COR-L47 (cell line): ENCODE results near the gene GRIK4.

Source experiments
- DNase-seq: peaks from one replicate; lab custom pipeline; 2025; lab: John Stamatoyannopoulos, UW

The GRIK4 gene

DNA sequence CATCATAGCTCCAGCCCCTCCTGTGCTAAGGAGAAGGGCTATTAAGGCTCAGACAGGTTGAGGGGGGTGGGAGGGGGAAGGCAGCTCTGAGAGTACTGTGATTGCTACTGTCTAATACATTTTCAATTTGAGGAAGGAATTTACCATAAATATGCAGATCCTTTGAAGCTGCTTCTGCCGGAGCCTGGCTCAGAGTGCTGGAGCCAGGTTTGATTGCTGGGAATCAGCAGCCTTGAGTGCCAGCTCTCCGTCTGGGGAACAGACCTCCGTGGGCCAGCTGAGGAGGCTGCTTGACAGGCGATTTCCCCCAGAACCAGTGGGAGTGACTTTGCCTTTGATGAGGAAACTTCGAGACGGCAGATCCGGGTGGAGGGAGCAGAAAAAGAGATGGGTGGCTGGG is 370.6 kb downstream of the GRIK4 start:
- no peak for DNase-seq

DNA sequence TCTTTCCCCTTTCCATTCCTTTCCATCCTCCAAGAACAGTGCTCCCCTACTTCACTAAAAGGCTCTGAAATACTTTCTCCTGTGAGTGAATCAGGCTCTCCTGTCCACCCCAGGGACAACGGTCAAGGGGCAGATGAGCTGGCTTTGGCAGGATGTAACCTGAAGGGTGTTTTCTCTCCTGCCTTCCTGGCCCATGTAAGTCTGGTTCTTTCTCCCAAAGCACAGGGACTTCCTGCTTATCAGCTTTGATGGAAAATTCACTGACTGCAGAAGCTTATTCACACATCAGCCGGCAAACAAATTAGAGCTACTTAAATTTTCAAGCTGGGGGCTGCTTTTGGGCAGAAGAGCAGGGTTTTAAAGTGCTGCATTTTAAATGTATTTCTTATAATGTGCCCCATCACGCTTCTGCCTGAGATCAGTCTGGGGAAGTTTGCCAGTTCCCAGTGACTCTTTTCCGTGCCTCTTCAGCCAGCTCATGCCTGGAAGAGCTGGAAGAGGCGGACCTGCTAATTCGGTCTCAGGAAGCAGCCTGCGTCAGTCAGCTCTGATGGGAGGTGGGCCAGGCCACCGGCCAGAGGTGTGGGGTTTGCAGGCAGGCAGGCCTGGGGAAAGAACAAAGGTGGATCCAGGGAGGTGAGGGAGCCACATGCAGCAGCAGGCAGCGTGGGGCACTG is 372.0 kb downstream of the GRIK4 start:
- no peak for DNase-seq

DNA sequence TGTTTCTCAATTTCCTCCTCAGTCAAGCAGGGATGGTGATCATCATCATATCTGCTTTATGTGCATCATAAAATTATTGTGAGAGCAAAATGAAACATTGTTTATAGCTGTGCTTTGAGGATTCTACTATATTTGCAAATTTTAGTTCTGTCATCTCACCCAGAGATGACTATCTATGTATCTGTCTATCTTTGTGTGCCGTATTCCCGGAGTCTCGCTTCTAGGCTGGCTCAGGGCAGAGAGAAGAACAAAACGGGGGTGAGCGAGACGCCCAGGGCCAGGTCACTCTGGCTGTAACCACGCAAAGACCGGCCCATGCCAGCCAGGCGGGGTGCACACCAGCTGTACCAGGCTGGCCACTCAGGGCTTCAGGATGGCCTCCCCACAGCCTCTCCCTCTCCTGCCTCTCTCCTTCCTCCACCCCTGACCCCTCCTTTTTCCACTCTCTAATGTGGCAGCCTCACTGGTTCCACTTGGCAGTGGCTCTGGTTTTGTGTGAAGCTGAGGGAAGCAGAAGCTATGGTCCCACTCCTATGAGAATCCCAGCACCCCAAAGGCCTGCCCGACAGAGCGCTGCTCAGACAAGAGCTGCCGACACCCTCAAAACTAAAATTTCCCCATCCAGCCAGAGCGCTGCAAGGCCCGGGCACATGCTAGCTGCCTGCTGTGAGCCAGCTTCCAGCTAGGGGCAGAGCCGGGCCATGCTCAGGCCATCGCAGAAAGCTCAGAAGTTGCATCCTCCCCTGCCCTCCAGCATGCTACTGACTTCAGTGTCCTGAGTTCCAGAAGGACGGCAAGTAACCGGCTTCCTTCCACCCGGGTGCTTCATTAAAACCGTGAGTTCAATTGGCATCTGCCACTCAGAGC is 372.8 kb downstream of the GRIK4 start:
- DNase-seq: no peak

DNA sequence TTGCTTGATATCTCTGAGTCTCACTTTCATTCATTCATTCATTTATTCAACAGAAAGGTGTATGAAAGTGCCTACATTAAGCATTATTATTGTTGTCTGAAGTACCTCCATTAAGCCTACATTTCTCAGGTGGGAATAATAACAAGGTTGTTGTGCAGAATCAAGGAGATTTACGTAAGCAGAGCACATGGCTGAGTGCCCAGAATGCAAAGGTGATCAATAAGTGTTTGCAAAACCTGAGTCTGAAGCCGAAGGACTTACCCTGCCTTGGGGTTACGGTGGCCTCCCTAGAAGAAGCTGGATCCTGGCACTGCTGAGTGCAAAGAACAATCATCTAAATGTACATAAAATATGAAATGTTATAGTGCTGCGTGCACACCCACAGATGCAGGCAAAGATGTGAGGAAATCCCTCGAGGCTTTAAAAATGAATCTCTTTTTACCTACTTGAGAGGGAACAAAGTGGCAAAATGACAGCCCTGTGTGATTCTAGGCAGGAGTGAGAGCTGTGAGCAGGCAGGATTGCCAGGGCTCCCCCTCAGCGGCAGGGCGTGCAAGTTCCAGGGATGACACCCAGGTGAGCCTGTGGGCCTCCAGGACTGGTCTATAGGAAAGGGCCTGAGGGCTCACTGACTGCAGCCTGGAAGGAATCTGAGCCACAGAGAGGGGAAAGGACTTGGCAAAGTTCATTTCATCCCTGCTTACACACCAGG is 379.2 kb downstream of the GRIK4 start:
- no peak for DNase-seq

DNA sequence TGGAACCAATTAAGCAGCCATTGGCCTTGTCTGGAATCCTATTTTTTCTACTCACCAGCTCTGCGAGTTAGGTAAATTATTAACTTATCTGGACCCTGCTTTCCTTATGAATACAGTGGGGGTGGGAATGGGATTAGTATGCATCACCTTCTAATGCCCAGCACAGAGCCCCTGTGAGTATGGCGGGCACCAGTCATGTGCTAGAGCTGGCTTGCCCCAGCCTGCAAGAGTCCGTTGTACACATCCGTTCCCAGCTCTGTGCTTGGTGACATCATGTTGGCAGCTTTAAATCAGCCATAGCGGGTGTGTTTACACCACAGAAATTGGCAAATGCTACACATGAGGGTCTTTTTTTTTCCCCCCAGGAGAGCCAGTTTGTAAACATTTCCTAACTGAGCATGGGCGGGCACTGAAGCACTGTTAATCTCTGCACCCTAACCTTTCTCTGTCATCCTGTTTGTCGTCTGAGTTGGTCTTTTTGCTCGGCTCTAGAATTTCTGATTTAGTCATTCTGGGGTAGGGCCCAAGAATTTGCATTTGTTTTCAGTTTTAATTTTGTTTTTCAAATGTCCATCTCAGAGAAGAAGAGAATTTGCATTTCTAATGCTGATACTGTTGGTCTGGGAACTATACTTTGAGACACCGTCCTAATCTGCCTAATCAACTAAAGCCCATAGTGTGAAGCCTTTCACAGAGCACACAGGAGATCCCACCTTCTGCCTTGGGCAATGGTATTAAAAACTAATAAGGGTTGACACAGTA is 382.1 kb downstream of the GRIK4 start:
- DNase-seq: no peak

DNA sequence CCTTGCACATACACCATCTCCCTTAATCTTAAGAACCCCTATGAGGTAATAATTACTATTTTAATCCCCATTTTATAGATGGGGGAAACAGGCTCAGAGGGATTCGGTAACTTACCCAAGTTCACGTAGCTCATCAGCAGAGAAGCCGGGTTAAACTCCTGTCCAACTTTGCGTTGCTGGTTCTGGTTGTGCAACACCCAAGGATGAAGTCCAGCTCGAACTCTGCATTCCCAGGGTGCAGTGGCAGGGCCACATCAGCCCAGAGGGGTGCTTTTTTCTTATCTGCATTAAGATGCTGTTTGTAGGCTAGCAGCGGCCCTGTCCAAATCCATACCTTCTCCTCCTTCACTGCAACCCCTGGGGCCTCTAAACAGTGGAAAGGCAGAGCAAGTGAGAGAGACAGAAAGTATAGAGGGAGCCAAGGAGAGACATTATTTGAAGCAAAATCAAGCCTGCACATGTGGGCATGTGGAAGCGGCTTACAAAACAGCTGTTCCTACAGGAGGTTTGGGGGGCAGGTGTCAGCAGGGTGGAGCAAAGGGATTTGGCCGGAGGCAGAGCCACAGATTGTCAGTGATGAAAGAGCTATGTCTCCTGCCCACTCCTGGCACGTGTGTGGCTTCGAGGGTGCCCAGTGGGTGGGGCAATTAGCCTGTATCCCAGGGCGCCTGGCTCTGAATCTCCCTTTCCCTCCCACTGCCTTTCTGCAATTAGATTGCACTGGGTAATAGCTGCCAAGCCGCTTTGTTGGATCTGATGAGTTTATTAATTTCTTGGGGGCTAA is 382.8 kb downstream of the GRIK4 start:
- DNase-seq: peak; percentile 92

DNA sequence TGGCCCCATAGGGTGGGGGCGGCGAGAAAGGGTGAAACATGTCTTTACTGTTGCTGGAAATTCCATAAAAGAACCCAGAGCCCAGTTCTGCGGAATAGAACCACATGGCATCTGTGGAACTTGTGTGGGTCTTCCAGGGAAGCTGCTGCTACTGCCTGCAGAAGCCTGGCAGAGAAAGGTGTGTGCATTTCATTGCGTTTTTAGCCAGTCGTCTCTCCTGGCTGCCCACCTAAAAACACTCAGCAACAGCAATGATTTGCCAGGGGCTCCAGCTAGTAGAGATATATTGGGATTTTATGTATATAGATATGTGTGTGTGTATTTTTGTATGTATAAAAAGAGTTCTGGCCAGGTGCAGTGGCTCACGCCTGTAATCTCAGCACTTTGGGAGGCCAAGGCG is 385.1 kb downstream of the GRIK4 start:
- no peak for DNase-seq

DNA sequence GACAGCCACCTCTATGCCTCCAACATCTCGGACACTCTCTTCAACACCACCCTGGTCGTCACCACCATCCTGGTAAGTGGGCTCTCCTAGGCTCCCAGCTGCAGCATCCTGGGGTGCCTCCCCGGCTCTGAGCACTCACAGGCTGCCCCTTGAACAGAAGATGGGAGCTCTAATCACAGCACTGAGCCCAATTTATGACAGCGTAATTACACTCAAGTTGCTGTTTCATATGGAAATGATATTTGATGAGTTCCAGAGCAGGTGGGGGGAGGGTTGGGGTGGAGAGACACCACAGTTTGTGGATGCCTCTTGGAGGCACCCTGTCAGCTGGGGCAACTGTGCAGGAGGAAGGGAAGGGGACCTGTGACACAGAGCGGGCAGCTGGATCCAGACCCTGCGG is 387.0 kb downstream of the GRIK4 start:
- no peak for DNase-seq

DNA sequence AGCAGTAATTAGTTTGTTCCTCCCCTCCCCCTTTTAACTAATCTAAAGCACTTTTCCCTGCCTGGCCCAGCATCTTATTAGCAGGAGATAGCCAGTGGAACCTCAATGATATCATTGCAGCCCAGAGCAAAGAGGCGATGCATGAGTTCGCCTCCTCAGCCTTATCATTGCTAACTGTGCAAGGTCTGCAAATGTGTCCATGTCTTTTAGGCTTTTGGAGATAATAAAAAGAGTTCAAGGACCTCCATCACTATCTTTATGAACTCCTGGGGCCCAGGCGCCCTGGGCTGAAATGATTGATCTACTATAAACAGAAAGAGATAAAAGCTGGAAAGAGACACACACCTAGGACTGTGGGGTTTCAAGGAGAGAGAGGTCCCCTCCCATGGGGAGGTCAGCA is 388.2 kb downstream of the GRIK4 start:
- no peak for DNase-seq

DNA sequence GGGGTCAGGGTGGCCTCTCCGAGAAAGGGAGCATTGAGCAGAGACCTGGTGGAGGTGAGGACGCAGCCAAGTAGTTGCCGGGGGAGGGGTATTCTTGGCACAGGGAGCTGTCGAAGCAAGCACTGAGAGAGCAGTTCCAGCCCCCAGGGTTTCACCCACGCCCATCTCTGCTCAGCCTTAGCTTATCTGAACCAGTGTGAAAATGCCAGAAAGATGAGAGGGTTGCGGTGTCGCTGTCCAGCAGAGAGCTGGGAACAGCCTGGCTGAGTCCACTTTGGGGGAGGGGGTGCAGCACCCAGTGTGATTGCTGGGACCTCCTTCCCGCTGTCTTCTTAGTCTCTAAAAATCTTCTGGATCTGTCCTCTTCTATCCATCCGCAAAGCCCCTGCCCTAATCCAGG is 389.1 kb downstream of the GRIK4 start:
- DNase-seq: no peak

DNA sequence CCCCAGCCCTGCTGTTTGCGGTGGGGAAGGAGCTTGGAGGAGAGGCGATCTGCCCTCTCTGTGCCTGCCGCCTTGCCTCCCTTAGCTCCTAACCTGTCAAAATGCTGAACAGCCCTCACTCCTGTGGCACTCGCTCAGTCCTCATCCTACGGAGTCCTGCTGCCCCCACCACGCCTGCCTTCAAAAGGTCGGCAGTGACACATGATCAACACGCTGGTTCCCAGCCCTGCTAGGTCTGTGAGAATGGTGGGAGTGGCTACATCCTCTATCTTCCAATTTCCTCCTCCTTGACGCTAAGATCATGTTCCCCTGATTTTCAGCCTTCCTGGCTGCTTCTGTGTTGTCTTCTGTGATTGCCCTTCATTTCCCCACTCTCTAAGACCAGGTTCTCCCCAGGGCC is 392.1 kb downstream of the GRIK4 start:
- DNase-seq: no peak

DNA sequence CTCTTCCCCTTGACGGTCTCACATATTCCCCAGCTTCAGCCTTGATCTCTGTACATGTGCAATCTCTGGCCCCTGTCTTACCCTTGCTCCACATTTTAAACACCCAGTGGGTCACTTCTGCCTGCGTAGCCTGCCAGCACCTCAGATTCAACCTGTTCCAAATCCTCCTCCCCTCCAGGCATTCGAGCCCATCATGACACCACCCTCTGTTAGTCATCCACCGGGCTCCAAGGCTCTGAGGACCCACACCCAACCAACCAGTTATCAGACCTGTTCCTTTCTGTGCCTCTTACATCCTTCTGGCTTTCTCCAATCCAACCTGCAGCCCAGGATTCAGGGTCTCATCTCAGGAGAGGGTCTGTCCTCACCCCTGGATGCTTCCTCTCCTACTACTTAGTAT is 392.6 kb downstream of the GRIK4 start:
- DNase-seq: no peak

DNA sequence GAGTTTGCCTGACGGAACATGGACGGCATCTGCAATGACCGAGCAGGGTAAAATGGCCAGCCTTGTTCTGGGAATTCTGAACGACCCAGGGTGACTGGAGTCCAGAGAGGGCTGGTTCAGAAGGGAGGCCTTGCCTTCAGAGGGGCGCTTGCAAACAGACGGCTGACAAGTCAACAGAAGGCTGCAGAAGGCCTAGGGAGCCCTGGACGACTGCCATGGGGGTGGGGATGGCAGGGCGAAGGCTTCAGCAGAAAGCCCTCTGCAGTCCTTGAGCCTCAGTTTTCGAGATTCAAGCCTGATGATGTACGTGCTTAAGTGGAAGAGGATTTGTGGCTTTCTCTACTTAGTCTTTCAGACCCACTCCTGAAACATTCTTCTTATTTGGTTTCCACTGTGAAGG is 395.2 kb downstream of the GRIK4 start:
- DNase-seq: no peak

DNA sequence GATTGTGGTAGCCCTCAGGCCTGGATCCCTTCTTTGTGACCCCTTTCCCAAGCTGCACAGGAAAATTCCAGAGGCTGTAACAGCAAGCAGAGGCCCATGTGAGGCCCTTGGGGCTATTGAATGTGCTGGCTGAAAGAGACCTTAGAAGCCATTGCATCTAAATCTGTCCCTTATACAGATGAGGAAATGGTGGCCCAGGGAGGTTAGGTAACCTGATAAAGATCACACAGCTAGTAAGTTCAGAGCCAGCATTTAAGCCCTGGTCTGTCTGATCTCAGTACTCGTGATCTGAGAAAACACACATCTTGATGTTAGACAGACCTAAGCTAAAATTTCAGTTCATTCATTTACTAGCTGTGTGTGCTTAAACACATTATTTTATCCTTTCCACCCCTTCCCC is 396.4 kb downstream of the GRIK4 start:
- no peak for DNase-seq

DNA sequence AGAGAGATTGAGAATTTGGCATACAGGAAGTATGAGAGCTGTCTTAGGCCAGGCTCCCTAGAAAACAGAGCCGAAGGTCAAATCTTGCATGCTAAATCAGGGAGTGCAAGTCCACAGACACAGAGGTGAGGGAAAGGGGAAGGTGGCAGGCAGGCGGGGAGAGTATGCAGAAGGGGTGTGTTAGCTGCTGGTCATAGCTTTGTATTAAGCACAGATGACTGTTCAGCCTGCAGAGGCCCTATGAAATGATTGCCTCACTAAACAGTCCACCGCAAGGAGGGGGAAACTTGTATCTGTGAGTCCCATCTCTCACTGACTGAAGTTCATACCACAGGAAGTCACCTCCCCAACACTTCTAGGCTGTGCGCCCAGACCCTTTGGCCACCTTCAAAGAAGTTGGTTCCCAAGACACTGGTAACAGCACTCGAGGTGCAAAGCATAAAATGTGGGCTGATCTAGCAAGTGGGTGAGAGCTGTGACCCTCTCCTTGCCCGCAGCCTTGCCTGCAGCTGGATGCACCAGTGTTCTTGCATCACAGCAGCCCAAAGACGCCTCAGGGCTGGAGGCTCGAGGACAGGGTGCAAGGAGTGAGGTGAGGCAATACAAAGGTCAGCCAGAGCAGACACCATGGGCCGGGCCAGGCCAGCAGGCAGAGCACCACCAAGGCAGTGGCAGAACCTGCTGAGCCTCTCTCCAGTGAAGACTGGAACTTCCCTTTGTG is 397.1 kb downstream of the GRIK4 start:
- no peak for DNase-seq

DNA sequence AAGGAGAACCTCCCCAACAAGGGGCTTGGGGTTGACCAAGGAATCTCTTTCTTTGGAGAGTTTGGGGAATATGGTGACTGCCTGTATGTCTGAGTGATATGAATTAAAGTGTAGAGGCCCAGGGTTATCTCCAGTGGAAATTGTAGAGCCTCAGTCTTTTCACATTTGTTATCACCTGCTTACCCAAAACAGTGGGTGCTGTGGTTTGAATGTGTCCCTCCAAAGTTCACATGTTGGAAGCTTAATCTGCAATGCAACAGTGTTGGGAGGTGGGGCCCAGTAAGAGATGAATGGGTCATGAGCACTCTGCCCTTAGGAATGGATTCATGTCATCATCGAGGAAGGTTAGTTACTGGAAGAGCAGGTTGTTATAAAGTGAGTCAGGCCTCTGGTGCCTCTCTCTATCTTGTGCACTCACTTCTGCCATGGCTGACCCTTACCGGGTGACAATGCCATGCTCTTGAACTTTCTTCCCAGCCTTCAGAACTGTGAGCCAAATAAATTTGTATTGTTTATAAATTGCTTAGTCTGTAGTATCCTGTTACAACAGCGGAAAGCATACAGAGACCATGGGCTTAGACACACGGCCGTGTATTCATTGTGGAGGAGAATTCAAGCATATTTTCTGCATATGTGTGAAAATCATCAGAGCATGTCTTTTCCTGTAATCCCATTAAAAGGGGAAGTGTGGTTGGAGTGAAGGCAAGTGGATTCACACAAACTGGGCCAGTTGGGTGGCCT is 398.3 kb downstream of the GRIK4 start:
- DNase-seq: no peak

DNA sequence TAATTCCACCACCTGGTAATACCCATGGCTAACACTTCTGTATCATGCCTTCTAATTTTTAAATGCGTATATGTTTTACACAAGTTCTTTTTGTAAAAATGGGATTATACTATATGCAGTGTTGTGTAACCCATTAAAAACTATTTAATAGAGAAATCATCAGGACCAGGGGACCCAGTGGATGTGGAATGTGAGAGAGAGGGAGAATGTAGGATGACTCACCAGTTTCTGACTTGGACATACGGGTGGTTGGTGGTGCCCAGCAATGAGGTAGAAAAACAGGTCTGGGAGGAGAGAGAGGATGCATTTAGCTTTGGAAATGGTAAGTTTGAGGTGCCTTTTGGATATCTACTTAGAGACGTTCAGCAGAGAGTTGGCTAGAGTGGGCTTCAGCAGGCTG is 400.4 kb downstream of the GRIK4 start:
- DNase-seq: no peak

DNA sequence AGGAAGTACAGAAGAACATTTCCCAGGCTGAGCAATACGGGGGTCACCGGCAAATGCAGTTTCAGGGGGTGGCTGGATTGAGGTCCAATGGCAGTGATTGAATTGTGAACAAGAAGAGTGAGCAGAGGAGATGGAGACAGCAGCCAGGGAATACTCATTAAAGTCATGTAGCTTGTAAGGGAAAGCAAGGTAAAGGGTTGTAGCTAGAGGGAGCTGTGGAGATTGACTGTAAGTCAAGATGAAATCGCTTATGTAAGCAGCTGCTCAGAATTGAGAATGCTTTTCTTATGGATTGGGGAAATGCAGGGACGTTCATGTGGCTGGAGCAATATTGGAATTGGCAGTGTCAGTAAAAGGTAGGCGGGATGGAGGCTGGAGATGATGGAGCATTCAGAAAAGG is 401.0 kb downstream of the GRIK4 start:
- no peak for DNase-seq

DNA sequence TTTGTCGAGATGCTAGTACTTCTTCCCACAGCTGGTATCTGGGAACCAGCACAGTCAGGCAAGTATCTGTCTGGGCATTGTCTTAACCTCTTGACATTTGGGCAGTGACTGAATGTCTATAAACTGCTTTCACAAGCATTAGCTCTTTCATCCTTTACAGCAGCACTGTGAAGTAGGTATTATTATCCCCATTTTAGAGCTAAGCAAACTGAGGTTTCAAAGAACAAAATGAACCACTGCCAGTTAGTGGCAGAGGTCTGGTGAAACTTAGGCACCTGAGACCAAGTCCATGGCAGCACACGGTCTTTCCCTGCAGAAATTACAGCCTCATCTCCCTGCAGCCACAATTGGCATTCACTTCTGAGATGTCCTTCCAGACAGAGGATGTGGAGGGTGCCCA is 401.4 kb downstream of the GRIK4 start:
- no peak for DNase-seq

DNA sequence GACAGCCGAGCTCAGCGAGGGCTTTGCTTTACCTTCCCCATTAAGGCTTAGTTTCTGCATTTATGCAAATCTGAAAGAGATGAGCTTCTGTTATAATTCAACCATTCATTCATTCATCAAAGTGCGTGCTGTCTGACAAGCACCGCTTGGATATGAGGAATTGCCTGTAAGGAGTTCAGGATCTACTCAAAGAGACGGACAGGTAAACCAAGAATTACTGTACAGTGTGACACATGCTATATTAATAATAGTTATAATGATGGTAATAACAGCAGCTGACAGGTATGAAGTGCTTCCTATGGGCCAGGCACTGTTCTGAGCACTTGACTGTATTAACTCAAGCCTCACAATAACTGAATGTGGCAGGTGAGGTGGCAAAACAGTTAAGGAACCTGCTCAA is 402.5 kb downstream of the GRIK4 start:
- no peak for DNase-seq
